A673 (cell line): Measurements from ENCODE around the gene C9. TPM values are rescaled to one million over a fixed set of nuclear protein-coding genes. Genes with fewer than 3 reads are reported as not detected.

Experiments used
- BruUV-seq: library from RNA; stranded (reverse); fragments of 400-500 nt; replicated peaks from 2 replicates; lab custom pipeline; 2021; lab: Mats Ljungman, UMichigan
- CTCF ChIA-PET: fragments of 300-600 bp; sonication (Branson Sonifier 250); formaldehyde crosslinking; loops from one replicate; lab custom pipeline; 2022; ENCODE audit warnings: antibody characterized with exemption; lab: Charles Lee
- POLR2A ChIA-PET: fragments of 300-600 bp; sonication (Branson Sonifier 250); formaldehyde crosslinking; loops from one replicate; lab custom pipeline; 2022; ENCODE audit warnings: antibody characterized with exemption; ENCODE audit not compliant: low non-redundant PET; lab: Charles Lee
- DNase-seq: peaks from one replicate; pipeline ENCODE4 v3.0.0-alpha.2; 2015; ENCODE audit warnings: low spot score
- H3K27ac ChIP-seq: fragments of 200-600 bp; sonication (generic); 2 replicates; pipeline ENCODE4 v1.5.1; 2016; ENCODE audit warnings: mixed run types, low read depth, mild to moderate bottlenecking, mixed read lengths, antibody characterized with exemption, low read length; ENCODE audit not compliant: poor library complexity, severe bottlenecking
- H3K27me3 ChIP-seq: fragments of 200-600 bp; sonication (generic); replicated peaks from 2 replicates; pipeline ENCODE4 v1.6.1; 2017; ENCODE audit warnings: mixed run types, low read depth, mild to moderate bottlenecking, mixed read lengths, antibody characterized with exemption, low read length; ENCODE audit not compliant: insufficient read depth, poor library complexity
- H3K36me3 ChIP-seq: fragments of 200-600 bp; sonication (generic); 2 replicates; pipeline ENCODE4 v1.6.1; 2016; ENCODE audit warnings: mixed run types, mild to moderate bottlenecking, mixed read lengths, antibody characterized with exemption, low read length; ENCODE audit not compliant: insufficient read depth, poor library complexity, severe bottlenecking
- H3K4me1 ChIP-seq: fragments of 200-600 bp; sonication (generic); 2 replicates; pipeline ENCODE4 v1.6.1; 2017; ENCODE audit warnings: mixed run types, mild to moderate bottlenecking, mixed read lengths, antibody characterized with exemption, low read length; ENCODE audit not compliant: insufficient read depth, poor library complexity, severe bottlenecking
- H3K4me3 ChIP-seq: fragments of 200-600 bp; sonication (generic); 2 replicates; pipeline ENCODE4 v1.5.1; 2016; ENCODE audit warnings: low read depth, mixed run types, mild to moderate bottlenecking, mixed read lengths, low read length; ENCODE audit not compliant: poor library complexity, severe bottlenecking
- H3K9me3 ChIP-seq: fragments of 200-600 bp; sonication (generic); 2 replicates; pipeline ENCODE4 v1.6.1; 2016; ENCODE audit warnings: mixed run types, low read depth, mild to moderate bottlenecking, mixed read lengths, antibody characterized with exemption, low read length; ENCODE audit not compliant: poor library complexity, severe bottlenecking
- EZH2 ChIP-seq: fragments of 200-600 bp; sonication (generic); IDR thresholded peaks from 2 replicates; pipeline ENCODE4 v1.6.1; 2017; ENCODE audit warnings: borderline replicate concordance, low read depth, mild to moderate bottlenecking, mixed read lengths, antibody characterized with exemption, low read length; ENCODE audit not compliant: poor library complexity, severe bottlenecking
- intact Hi-C: fragments of 100-400 bp; cut with micrococcal nuclease; formaldehyde crosslinking; loops from one replicate; pipeline ENCODE4 v1.10.0; 2022; ENCODE audit not compliant: unreplicated experiment
- total RNA-seq: library from RNA; stranded (reverse); gene quantifications from 2 replicates; pipeline ENCODE4 v1.2.3, GENCODE V29; 2021
- TF ChIP-seq, protein P1 (sequence below): fragments of 300-800, 200-600 bp; sonication (generic); conservative IDR thresholded peaks from 2 replicates; pipeline ENCODE4 v1.5.1; 2017; ENCODE audit warnings: low read depth, mild to moderate bottlenecking, antibody characterized with exemption, low read length, moderate library complexity, mixed read lengths

C9 gene
- total RNA-seq, 1 experiment from 2014 or later, result not detected

DNA sequence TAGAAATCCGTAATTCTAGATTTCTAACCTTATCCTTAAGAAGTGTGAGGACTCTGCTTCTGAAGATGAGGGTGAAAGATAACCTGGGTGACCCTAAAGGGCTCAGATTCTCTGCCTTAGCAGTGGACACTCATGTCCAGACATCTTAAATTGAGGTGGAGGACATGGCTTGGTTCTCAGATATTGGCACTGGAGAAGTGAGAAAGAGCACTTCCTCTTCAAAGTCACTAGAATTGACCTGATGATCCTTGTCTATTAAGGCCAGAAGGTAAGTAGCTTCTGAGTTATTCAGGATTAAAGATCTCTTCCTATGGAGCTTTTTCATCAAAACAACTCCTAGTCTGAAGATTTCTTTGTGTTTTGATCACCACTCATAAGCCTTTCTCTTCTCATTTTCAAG is 54.8 kb downstream of the C9 start:
- TF ChIP-seq, protein P1, sequence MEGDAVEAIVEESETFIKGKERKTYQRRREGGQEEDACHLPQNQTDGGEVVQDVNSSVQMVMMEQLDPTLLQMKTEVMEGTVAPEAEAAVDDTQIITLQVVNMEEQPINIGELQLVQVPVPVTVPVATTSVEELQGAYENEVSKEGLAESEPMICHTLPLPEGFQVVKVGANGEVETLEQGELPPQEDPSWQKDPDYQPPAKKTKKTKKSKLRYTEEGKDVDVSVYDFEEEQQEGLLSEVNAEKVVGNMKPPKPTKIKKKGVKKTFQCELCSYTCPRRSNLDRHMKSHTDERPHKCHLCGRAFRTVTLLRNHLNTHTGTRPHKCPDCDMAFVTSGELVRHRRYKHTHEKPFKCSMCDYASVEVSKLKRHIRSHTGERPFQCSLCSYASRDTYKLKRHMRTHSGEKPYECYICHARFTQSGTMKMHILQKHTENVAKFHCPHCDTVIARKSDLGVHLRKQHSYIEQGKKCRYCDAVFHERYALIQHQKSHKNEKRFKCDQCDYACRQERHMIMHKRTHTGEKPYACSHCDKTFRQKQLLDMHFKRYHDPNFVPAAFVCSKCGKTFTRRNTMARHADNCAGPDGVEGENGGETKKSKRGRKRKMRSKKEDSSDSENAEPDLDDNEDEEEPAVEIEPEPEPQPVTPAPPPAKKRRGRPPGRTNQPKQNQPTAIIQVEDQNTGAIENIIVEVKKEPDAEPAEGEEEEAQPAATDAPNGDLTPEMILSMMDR, result no peak
- TF ChIP-seq EZH2, result no peak
- no peak overlapping the region for H3K27ac ChIP-seq
- no peaks in the 10 kb centered on the region for H3K27me3 ChIP-seq
- ChIA-PET POLR2A (no interaction called here), CTCF (no interaction called here)
- intact Hi-C loops, result no loop called here
- H3K36me3 ChIP-seq, result no peaks in the 10 kb centered on the region
- no peak for DNase-seq
- no peaks in the 10 kb centered on the region for H3K9me3 ChIP-seq
- no TSS peak for BruUV-seq
- no peak overlapping the region for H3K4me3 ChIP-seq
- H3K4me1 ChIP-seq, result no peaks in the 10 kb centered on the region

- TF ChIP-seq, protein P1, result no peak
- H3K27me3 ChIP-seq, result no peaks in the 10 kb centered on the region
- intact Hi-C loops, result no loop called here
- no peak for DNase-seq
- ChIA-PET POLR2A (no interaction called here), CTCF (no interaction called here)
- no peaks in the 10 kb centered on the region for H3K36me3 ChIP-seq
- no TSS peak for BruUV-seq
- H3K9me3 ChIP-seq, result peaks cover 9% of the 10 kb centered on the region
- no peaks in the 10 kb centered on the region for H3K4me1 ChIP-seq
- H3K27ac ChIP-seq, result no peak overlapping the region
- H3K4me3 ChIP-seq, result no peak overlapping the region
Measured at GRCh38 chr5:39302472-39302871, 61.8 kb downstream of the C9 start.

DNA sequence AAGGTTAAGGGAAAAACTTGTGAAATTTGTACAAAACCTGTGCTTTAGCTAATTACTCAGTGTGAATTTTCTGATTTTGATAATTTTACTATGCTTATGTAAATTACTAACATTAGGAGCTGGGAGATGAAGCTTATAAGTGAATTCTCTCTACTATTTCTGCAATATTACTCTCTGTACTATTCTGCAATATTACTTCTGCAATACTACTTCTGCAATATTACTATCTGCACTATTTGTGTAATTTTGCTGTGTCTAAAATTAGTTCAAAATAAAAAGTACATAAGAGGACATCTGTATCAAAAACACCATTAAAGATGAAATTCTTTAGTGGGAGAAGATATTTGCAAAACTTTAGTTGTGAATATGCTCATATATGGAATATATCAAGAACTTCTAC is 62.9 kb downstream of the C9 start:
- Histone ChIP-seq H3K4me3 (no peak overlapping the region), H3K36me3 (no peaks in the 10 kb centered on the region), H3K9me3 (peaks cover 9% of the 10 kb centered on the region), H3K27ac (no peak overlapping the region), H3K27me3 (no peaks in the 10 kb centered on the region), H3K4me1 (no peaks in the 10 kb centered on the region)
- TF ChIP-seq EZH2, result no peak
- no peak for DNase-seq
- BruUV-seq, result no TSS peak
- ChIA-PET POLR2A (no interaction called here), CTCF (no interaction called here)
- intact Hi-C loops, result no loop called here

- BruUV-seq, result no TSS peak
- Histone ChIP-seq H3K27me3 (no peaks in the 10 kb centered on the region), H3K9me3 (peaks cover 9% of the 10 kb centered on the region), H3K36me3 (no peaks in the 10 kb centered on the region), H3K4me1 (no peaks in the 10 kb centered on the region), H3K4me3 (no peak overlapping the region), H3K27ac (no peak overlapping the region)
- ChIA-PET POLR2A (no interaction called here), CTCF (no interaction called here)
- DNase-seq, result no peak
- intact Hi-C loops, result no loop called here
- no peak for TF ChIP-seq EZH2
- TF ChIP-seq, protein P1, result no peak
Measured at GRCh38 chr5:39299962-39300361, 64.3 kb downstream of the C9 start.
